ENCODE results near the gene RHPN2.

- TF ChIP-seq CTCF (IDR thresholded peaks at IDR 0.05; ENCODE audit: insufficient read depth, low read length) = no peak
- no peak for TF ChIP-seq SPI1 (IDR thresholded peaks at IDR 0.05; ENCODE audit: borderline replicate concordance, low read depth)
- no peak for TF ChIP-seq POLR2AphosphoS5 (IDR thresholded peaks at IDR 0.05; ENCODE audit: low read depth)
These were observed 10.1 kb downstream of the RHPN2 start for GRCh38 chr19:33054623-33055022.
